Activated T-helper 17 cell treated with anti-CD3 and anti-CD28 coated beads, Interleukin-2, amount 50 U/mL, for 72 hours (primary cell): ENCODE measurements around the gene RFPL3. TPM values are rescaled to one million over a fixed set of nuclear protein-coding genes. Genes with fewer than 3 reads are reported as not detected.

Experiments
- ATAC-seq: fragments of 150-1000 bp; cut with Tn5 transposase; replicated peaks from 2 replicates; pipeline ENCODE4 v1.10.0; 2021; ENCODE audit warnings: mild to moderate bottlenecking, moderate library complexity
- H3K27ac Mint-ChIP-seq: one replicate; pipeline ENCODE4 v1.8.0; 2022; ENCODE audit warnings: mixed read lengths
- H3K27me3 Mint-ChIP-seq: one replicate; pipeline ENCODE4 v1.8.0; 2022; ENCODE audit warnings: mixed read lengths
- H3K36me3 Mint-ChIP-seq: one replicate; pipeline ENCODE4 v1.8.0; 2022; ENCODE audit warnings: low read depth, mild to moderate bottlenecking, mixed read lengths
- H3K4me1 Mint-ChIP-seq: one replicate; pipeline ENCODE4 v1.8.0; 2022; ENCODE audit warnings: mixed read lengths
- H3K4me3 Mint-ChIP-seq: one replicate; pipeline ENCODE4 v1.8.0; 2022; ENCODE audit warnings: mild to moderate bottlenecking, mixed read lengths
- H3K9me3 Mint-ChIP-seq: one replicate; pipeline ENCODE4 v1.8.0; 2022; ENCODE audit warnings: mixed read lengths
- total RNA-seq, 2 donors: library from RNA; stranded (reverse); gene quantifications; one replicate each; pipeline ENCODE4 v1.2.3, GENCODE V29; 2022

The RFPL3 gene
- total RNA-seq, 2 donors from 2014 or later = not detected

GRCh38 chr22:32325416-32325801, 32.3 kb upstream of the RFPL3 start:
- Mint-ChIP-seq H3K9me3 (no peaks in the 10 kb centered on the region), H3K4me1 (no peaks in the 10 kb centered on the region), H3K4me3 (no peak overlapping the region), H3K36me3 (no peaks in the 10 kb centered on the region), H3K27me3 (peaks cover 8% of the 10 kb centered on the region), H3K27ac (no peak overlapping the region)
- ATAC-seq = no peak

DNA sequence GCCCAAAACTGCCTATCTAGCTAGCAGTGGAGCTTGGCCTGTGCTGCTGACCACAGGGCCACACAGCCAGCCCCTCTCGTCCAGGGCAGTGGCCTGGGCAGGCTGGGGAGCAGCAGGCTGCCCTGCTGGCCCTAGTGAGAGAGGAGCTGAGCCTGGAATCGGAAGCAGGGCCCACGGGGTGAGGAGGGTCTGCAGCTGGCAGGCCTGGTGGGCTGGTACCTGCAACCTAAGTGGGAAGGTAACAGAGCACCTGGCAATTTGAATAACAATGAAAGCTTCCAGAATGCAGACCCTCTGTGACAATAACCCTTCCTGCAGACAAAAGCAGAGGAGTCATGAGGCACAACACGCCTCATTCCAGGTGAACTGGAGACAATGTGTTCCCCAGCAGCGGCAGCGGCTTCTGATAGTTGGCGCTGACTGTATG, 31.8 kb upstream of the RFPL3 start:
- Mint-ChIP-seq H3K27ac (no peak overlapping the region), H3K9me3 (no peaks in the 10 kb centered on the region), H3K4me1 (no peaks in the 10 kb centered on the region), H3K27me3 (peaks cover 5% of the 10 kb centered on the region), H3K36me3 (no peaks in the 10 kb centered on the region), H3K4me3 (no peak overlapping the region)
- no peak for ATAC-seq

- Mint-ChIP-seq H3K4me1 (no peaks in the 10 kb centered on the region), H3K27ac (no peak overlapping the region), H3K4me3 (no peak overlapping the region), H3K9me3 (no peaks in the 10 kb centered on the region), H3K27me3 (peaks cover 2% of the 10 kb centered on the region), H3K36me3 (no peaks in the 10 kb centered on the region)
- no peak for ATAC-seq
These were observed 31.0 kb upstream of the RFPL3 start for GRCh38 chr22:32326647-32327046.

GRCh38 chr22:32327066-32327465, 30.6 kb upstream of the RFPL3 start:
- H3K9me3 Mint-ChIP-seq = no peaks in the 10 kb centered on the region
- no peak for ATAC-seq
- no peaks in the 10 kb centered on the region for H3K36me3 Mint-ChIP-seq
- no peak overlapping the region for H3K4me3 Mint-ChIP-seq
- H3K27me3 Mint-ChIP-seq = peaks cover under 1% of the 10 kb centered on the region
- H3K4me1 Mint-ChIP-seq = no peaks in the 10 kb centered on the region
- no peak overlapping the region for H3K27ac Mint-ChIP-seq

GRCh38 chr22:32327596-32328171, 30.0 kb upstream of the RFPL3 start:
- Mint-ChIP-seq H3K27ac (no peak overlapping the region), H3K27me3 (peaks cover 5% of the 10 kb centered on the region), H3K4me3 (no peak overlapping the region), H3K4me1 (no peaks in the 10 kb centered on the region), H3K9me3 (no peaks in the 10 kb centered on the region), H3K36me3 (no peaks in the 10 kb centered on the region)
- ATAC-seq = no peak

GRCh38 chr22:32328306-32329201, 29.1 kb upstream of the RFPL3 start:
- no peak overlapping the region for H3K27ac Mint-ChIP-seq
- no peak for ATAC-seq
- no peak overlapping the region for H3K4me3 Mint-ChIP-seq
- H3K9me3 Mint-ChIP-seq = no peaks in the 10 kb centered on the region
- no peaks in the 10 kb centered on the region for H3K4me1 Mint-ChIP-seq
- H3K36me3 Mint-ChIP-seq = no peaks in the 10 kb centered on the region
- peaks cover 9% of the 10 kb centered on the region for H3K27me3 Mint-ChIP-seq

DNA sequence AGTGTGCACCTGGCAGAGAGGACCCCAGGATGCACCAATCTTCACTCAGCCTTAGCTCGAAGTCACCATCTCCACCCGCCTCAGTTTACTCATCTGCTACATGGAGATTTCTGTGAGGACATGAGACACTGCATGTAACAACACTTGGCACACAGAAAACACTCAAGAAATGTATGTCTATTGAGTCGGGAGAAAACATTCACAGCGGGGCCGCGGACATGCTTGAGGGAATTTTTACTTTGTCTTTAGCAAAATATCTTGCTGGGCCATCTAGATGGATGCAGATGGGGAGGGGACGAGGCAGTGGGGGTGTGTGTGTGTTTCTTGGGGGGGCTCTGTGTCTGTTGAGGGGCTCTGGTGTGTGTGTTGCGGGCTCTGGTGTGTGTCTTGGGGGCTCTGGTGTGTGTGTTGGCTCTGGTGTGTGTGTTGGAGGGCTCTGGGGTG, 28.4 kb upstream of the RFPL3 start:
- ATAC-seq = no peak
- no peaks in the 10 kb centered on the region for H3K9me3 Mint-ChIP-seq
- H3K4me3 Mint-ChIP-seq = no peak overlapping the region
- H3K27me3 Mint-ChIP-seq = peaks cover 14% of the 10 kb centered on the region
- H3K27ac Mint-ChIP-seq = no peak overlapping the region
- H3K4me1 Mint-ChIP-seq = no peaks in the 10 kb centered on the region
- H3K36me3 Mint-ChIP-seq = no peaks in the 10 kb centered on the region

DNA sequence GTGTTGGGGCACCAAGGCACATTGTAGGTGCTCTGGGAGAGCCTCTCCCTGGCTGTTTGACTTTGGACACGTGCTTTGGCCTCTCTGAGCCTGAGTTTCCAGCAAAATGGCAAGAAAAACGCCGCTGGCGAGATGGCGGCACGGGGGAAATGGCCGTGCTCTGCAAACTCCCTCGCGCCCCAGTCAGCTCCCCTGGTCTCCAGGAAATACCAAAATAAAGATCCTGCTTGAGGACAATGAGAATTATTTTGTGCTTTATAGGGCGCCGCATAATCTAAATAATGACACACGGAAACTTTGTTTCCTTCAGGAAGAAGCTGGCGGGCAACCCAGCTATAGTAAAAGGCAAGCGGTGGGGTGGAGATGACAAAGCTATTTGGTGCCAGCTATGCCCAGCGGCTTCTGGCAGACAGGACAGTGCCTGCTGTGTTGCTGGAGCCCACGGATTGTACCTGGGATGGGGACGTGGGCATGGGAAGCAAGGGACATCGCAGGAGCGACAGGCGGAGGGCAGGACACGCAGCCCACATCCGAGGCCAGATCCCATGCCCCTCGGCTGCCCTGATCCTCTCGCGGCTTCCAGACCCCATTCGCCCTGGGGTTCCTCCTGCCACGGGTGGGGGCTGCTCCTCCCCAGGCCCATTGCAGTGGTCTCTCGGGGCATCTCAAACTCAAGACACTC, 26.3 kb upstream of the RFPL3 start:
- ATAC-seq = no peak
- H3K27me3 Mint-ChIP-seq = peaks cover 20% of the 10 kb centered on the region
- H3K9me3 Mint-ChIP-seq = no peaks in the 10 kb centered on the region
- H3K36me3 Mint-ChIP-seq = no peaks in the 10 kb centered on the region
- H3K27ac Mint-ChIP-seq = no peak overlapping the region
- no peaks in the 10 kb centered on the region for H3K4me1 Mint-ChIP-seq
- no peak overlapping the region for H3K4me3 Mint-ChIP-seq

GRCh38 chr22:32331918-32332725, 25.5 kb upstream of the RFPL3 start:
- no peaks in the 10 kb centered on the region for H3K9me3 Mint-ChIP-seq
- peaks cover 20% of the 10 kb centered on the region for H3K27me3 Mint-ChIP-seq
- no peak overlapping the region for H3K27ac Mint-ChIP-seq
- no peak for ATAC-seq
- no peaks in the 10 kb centered on the region for H3K36me3 Mint-ChIP-seq
- H3K4me1 Mint-ChIP-seq = no peaks in the 10 kb centered on the region
- no peak overlapping the region for H3K4me3 Mint-ChIP-seq

DNA sequence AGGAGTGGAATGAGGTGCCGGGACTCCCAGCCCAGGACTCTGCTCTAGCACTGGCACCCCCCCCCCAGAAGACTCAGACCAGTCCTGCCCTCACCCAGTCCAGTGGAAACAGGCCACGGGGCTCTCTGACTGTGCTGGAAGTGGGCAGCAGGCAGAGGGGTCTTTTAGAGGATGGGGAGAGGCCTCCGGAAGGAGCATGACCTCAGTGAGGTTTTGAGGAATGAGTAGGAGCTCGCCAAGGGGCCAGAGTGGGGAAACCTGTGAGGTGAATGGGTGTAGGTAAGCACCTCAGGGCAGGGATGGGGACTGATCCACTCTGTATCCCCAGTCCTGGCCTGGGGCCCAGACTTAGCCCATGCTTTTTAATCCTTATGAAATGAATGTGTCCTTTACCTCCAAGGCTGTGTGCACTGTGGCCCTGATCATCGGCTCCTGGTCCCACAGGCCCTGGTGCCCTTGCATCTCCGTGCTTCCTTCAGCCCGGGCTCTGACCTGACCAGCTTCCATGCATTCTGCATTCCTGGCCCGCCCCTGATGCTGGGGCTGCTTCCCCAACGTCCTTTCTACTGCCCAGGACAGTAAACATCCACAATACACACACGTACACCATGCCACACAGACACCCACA, 24.4 kb upstream of the RFPL3 start:
- Mint-ChIP-seq H3K4me1 (no peaks in the 10 kb centered on the region), H3K4me3 (no peak overlapping the region), H3K27me3 (peaks cover 27% of the 10 kb centered on the region), H3K9me3 (no peaks in the 10 kb centered on the region), H3K36me3 (no peaks in the 10 kb centered on the region), H3K27ac (no peak overlapping the region)
- no peak for ATAC-seq

GRCh38 chr22:32333769-32334659, 23.7 kb upstream of the RFPL3 start:
- no peaks in the 10 kb centered on the region for H3K36me3 Mint-ChIP-seq
- no peaks in the 10 kb centered on the region for H3K4me1 Mint-ChIP-seq
- no peak overlapping the region for H3K4me3 Mint-ChIP-seq
- ATAC-seq = no peak
- no peak overlapping the region for H3K27ac Mint-ChIP-seq
- H3K27me3 Mint-ChIP-seq = peaks cover 27% of the 10 kb centered on the region
- H3K9me3 Mint-ChIP-seq = no peaks in the 10 kb centered on the region

DNA sequence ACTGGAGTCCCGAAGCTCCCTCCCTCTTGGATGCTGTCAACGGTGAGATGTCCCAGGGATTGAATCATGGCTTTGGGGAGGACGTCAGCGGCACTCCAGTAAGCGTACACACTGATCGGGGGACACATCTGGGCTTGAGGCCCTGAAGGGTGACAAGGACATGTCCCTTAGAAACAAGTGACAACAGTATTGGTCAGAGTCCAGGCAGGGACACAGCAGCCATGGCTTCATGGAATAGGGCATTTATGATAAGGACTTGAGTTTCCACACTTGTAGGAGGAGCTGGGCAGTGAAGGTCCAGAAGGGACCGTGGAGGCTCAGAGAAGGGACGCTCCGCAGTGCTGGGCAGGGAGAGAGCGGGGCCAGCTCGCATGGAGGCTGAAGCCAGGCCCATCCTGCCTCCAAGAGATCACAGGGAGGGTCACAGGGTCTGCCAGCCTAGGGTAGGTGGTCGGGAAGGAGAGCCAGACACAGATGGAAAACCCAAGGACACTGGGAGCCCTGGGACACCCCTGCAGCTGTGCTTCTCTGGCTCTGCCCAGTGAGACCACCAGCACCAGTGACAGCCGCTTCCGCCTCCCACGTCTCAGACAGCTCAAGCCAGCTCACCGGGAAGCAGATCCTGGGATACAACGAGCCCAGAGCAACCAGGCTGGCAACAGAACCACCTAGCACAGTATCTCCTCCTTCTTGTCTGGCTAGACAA, 22.9 kb upstream of the RFPL3 start:
- H3K27me3 Mint-ChIP-seq = peaks cover 27% of the 10 kb centered on the region
- no peaks in the 10 kb centered on the region for H3K4me1 Mint-ChIP-seq
- H3K4me3 Mint-ChIP-seq = no peak overlapping the region
- no peaks in the 10 kb centered on the region for H3K36me3 Mint-ChIP-seq
- H3K27ac Mint-ChIP-seq = no peak overlapping the region
- no peaks in the 10 kb centered on the region for H3K9me3 Mint-ChIP-seq
- ATAC-seq = no peak

- no peak overlapping the region for H3K4me3 Mint-ChIP-seq
- ATAC-seq = no peak
- no peaks in the 10 kb centered on the region for H3K4me1 Mint-ChIP-seq
These were observed 22.2 kb upstream of the RFPL3 start for GRCh38 chr22:32335471-32335870.

More at GRCh38 chr22:32335471-32335870, 22.2 kb upstream of the RFPL3 start:
- no peaks in the 10 kb centered on the region for H3K36me3 Mint-ChIP-seq
- no peak overlapping the region for H3K27ac Mint-ChIP-seq
- peaks cover 31% of the 10 kb centered on the region for H3K27me3 Mint-ChIP-seq
- H3K9me3 Mint-ChIP-seq = no peaks in the 10 kb centered on the region
